Activated CD8-positive, alpha-beta T cell treated with anti-CD3 and anti-CD28 coated beads, Interleukin-2, amount 10 ng/mL, durations not matched to agents 7 days and 5 days (primary cell): ENCODE data around the gene NCKAP5L. TPM values are rescaled to one million over a fixed set of nuclear protein-coding genes. Genes with fewer than 3 reads are reported as not detected.
"Not testable (repeated sequence)": the region's sequence is repeated elsewhere in the genome, so short reads cannot be mapped to it uniquely, and the experiment has no call there.

Source experiments
- ATAC-seq: fragments of 150-1000 bp; cut with Tn5 transposase; one replicate; pipeline ENCODE4 v1.10.0; 2021; ENCODE audit warnings: moderate library complexity
- CTCF ChIA-PET: fragments of 350-600 bp; sonication (Branson Sonifier 250); formaldehyde crosslinking; loops from one replicate; lab custom pipeline; 2021; ENCODE audit warnings: antibody characterized with exemption; lab: Charles Lee
- POLR2A ChIA-PET: fragments of 350-600 bp; sonication (Branson Sonifier 250); formaldehyde crosslinking; loops from one replicate; lab custom pipeline; 2021; ENCODE audit warnings: antibody characterized with exemption; lab: Charles Lee
- DNase-seq: peaks from one replicate; pipeline ENCODE4 v3.0.0-alpha.2; 2020
- H3K27ac Mint-ChIP-seq: one replicate; pipeline ENCODE4 v1.8.0; 2021; ENCODE audit warnings: mild to moderate bottlenecking, mixed read lengths
- H3K27me3 Mint-ChIP-seq: one replicate; pipeline ENCODE4 v1.8.0; 2021; ENCODE audit warnings: low read depth, mixed read lengths
- H3K36me3 Mint-ChIP-seq: one replicate; pipeline ENCODE4 v1.8.0; 2021; ENCODE audit warnings: low read depth, mixed read lengths
- H3K4me1 Mint-ChIP-seq: one replicate; pipeline ENCODE4 v1.8.0; 2021; ENCODE audit warnings: low read depth, mixed read lengths
- H3K4me3 Mint-ChIP-seq: one replicate; pipeline ENCODE4 v1.8.0; 2021; ENCODE audit warnings: mild to moderate bottlenecking, mixed read lengths
- H3K9me3 Mint-ChIP-seq: one replicate; pipeline ENCODE4 v1.8.0; 2022; ENCODE audit warnings: mixed read lengths; ENCODE audit not compliant: insufficient read depth
- total RNA-seq, 2 experiments: library from RNA; stranded (reverse); gene quantifications; one replicate each; pipeline ENCODE4 v1.2.3, GENCODE V29; 2021

Gene NCKAP5L
- total RNA-seq, 2 experiments from 2014 or later, result 7.2 to 7.7 TPM

GRCh38 chr12:49776413-49776812 is 51.8 kb downstream of the NCKAP5L start:
- peak; percentile 85 for ATAC-seq
- Mint-ChIP-seq H3K27me3 (peaks cover 20% of the 10 kb centered on the region), H3K4me3 (no peak overlapping the region), H3K9me3 (no peaks in the 10 kb centered on the region), H3K4me1 (peaks cover 20% of the 10 kb centered on the region), H3K36me3 (no peaks in the 10 kb centered on the region), H3K27ac (peak overlapping the region; percentile 48)
- DNase-seq, result peak; percentile 78
- ChIA-PET CTCF (interaction anchor here (1.4 to 5.5 kb wide), 10 partner anchors 11 to 231 kb away, joined by 3 to 129 read pairs (median 12); partner anchors contain the start of genes BCDIN3D and NCKAP5L), POLR2A (no interaction called here)

GRCh38 chr12:49773102-49773501 is 55.1 kb downstream of the NCKAP5L start:
- peaks cover 17% of the 10 kb centered on the region for H3K4me1 Mint-ChIP-seq
- H3K4me3 Mint-ChIP-seq, H3K27ac Mint-ChIP-seq, H3K27me3 Mint-ChIP-seq, DNase-seq, POLR2A ChIA-PET, H3K9me3 Mint-ChIP-seq, ATAC-seq, H3K36me3 Mint-ChIP-seq: not testable (repeated sequence)
- CTCF ChIA-PET, result interaction anchor here (0.8 to 2.8 kb wide), 4 partner anchors 10 to 94 kb away, joined by 3 to 18 read pairs (median 4); no protein-coding TSS in a partner anchor

- ChIA-PET POLR2A (interaction anchor here (0.9 to 3.2 kb wide), 3 partner anchors 26 to 133 kb away, joined by 3 to 16 read pairs (median 3); partner anchors contain the start of genes NCKAP5L and TMBIM6), CTCF (interaction anchor here (1.0 to 11.3 kb wide), 7 partner anchors 10 to 200 kb away, joined by 3 to 117 read pairs (median 5); partner anchors contain the start of gene TMBIM6)
- ATAC-seq (no peak), DNase-seq (no peak)
- no peak overlapping the region for H3K4me3 Mint-ChIP-seq
- no peak overlapping the region for H3K27ac Mint-ChIP-seq
- H3K27me3 Mint-ChIP-seq, result no peaks in the 10 kb centered on the region
- H3K4me1 Mint-ChIP-seq, result peaks cover 34% of the 10 kb centered on the region
- no peaks in the 10 kb centered on the region for H3K9me3 Mint-ChIP-seq
- H3K36me3 Mint-ChIP-seq, result peaks cover 30% of the 10 kb centered on the region
These were observed 60.9 kb downstream of the NCKAP5L start for GRCh38 chr12:49767333-49767732.

- Mint-ChIP-seq H3K4me3 (no peak overlapping the region), H3K36me3 (peaks cover 43% of the 10 kb centered on the region), H3K27ac (no peak overlapping the region), H3K27me3 (no peaks in the 10 kb centered on the region), H3K9me3 (no peaks in the 10 kb centered on the region), H3K4me1 (peaks cover 46% of the 10 kb centered on the region)
- DNase-seq, result no peak
- no peak for ATAC-seq
- POLR2A ChIA-PET, result interaction anchor here (0.8 to 1.2 kb wide), 2 partner anchors 25 to 75 kb away, joined by 3 to 5 read pairs; partner anchors contain the start of gene TMBIM6
- CTCF ChIA-PET, result interaction anchor here (0.8 to 11.3 kb wide), 5 partner anchors 12 to 141 kb away, joined by 3 to 117 read pairs (median 9); partner anchors contain the start of gene TMBIM6
These were observed 62.1 kb downstream of the NCKAP5L start for GRCh38 chr12:49766115-49766455.

- Mint-ChIP-seq H3K9me3 (no peaks in the 10 kb centered on the region), H3K36me3 (peaks cover 48% of the 10 kb centered on the region), H3K27me3 (no peaks in the 10 kb centered on the region), H3K27ac (peak overlapping the region; percentile 94), H3K4me1 (peaks cover 55% of the 10 kb centered on the region), H3K4me3 (peak overlapping the region; percentile 46)
- no peak for DNase-seq
- ATAC-seq, result no peak
- POLR2A ChIA-PET, result interaction anchor here (1.1 to 6.1 kb wide), 2 partner anchors 19 to 23 kb away, joined by 3 to 57 read pairs; partner anchors contain the start of gene TMBIM6
- CTCF ChIA-PET, result interaction anchor here (1.0 to 11.3 kb wide), 11 partner anchors 11 to 238 kb away, joined by 4 to 117 read pairs (median 19); partner anchors contain the start of genes FMNL3 and TMBIM6
These were observed 64.1 kb downstream of the NCKAP5L start for GRCh38 chr12:49764126-49764525.

GRCh38 chr12:49763006-49763591 is 65.1 kb downstream of the NCKAP5L start:
- Mint-ChIP-seq H3K4me1 (peaks cover 60% of the 10 kb centered on the region), H3K27ac (peak overlapping the region; percentile 94), H3K9me3 (no peaks in the 10 kb centered on the region), H3K4me3 (peak overlapping the region; percentile 42), H3K36me3 (peaks cover 59% of the 10 kb centered on the region), H3K27me3 (no peaks in the 10 kb centered on the region)
- CTCF ChIA-PET, result interaction anchor here (0.7 to 11.3 kb wide), 36 partner anchors 10 to 633 kb away, joined by 3 to 117 read pairs (median 6); partner anchors contain the start of genes BCDIN3D, FAM186A, FMNL3 and TMBIM6
- ATAC-seq, result peak; percentile 74
- peak; percentile 85 for DNase-seq
- POLR2A ChIA-PET, result interaction anchor here (1.0 to 6.1 kb wide), 6 partner anchors 10 to 22 kb away, joined by 3 to 57 read pairs (median 5); partner anchors contain the start of gene TMBIM6

GRCh38 chr12:49762468-49762847 is 65.8 kb downstream of the NCKAP5L start:
- H3K27ac Mint-ChIP-seq, result peak overlapping the region; percentile 94
- no peaks in the 10 kb centered on the region for H3K27me3 Mint-ChIP-seq
- ChIA-PET POLR2A (interaction anchor here (0.9 to 6.1 kb wide), 7 partner anchors 10 to 139 kb away, joined by 3 to 57 read pairs (median 5); partner anchors contain the start of genes BCDIN3D, PRPF40B and TMBIM6), CTCF (interaction anchor here (0.7 to 11.3 kb wide), 39 partner anchors 9 to 634 kb away, joined by 3 to 117 read pairs (median 5); partner anchors contain the start of genes BCDIN3D, FAM186A, FMNL3 and TMBIM6)
- H3K9me3 Mint-ChIP-seq, result no peaks in the 10 kb centered on the region
- peak; percentile 58 for DNase-seq
- peak overlapping the region; percentile 22 for H3K4me3 Mint-ChIP-seq
- peak; percentile 47 for ATAC-seq
- peaks cover 65% of the 10 kb centered on the region for H3K36me3 Mint-ChIP-seq
- H3K4me1 Mint-ChIP-seq, result peaks cover 60% of the 10 kb centered on the region

- Mint-ChIP-seq H3K4me3 (peak overlapping the region; percentile 22), H3K27me3 (no peaks in the 10 kb centered on the region), H3K9me3 (no peaks in the 10 kb centered on the region), H3K36me3 (peaks cover 71% of the 10 kb centered on the region), H3K27ac (peak overlapping the region; percentile 94), H3K4me1 (peaks cover 60% of the 10 kb centered on the region)
- ChIA-PET POLR2A (interaction anchor here (0.9 to 6.1 kb wide), 8 partner anchors 9 to 139 kb away, joined by 3 to 57 read pairs (median 4); partner anchors contain the start of genes BCDIN3D, PRPF40B and TMBIM6), CTCF (interaction anchor here (0.7 to 11.3 kb wide), 37 partner anchors 9 to 634 kb away, joined by 3 to 117 read pairs (median 5); partner anchors contain the start of genes BCDIN3D, FAM186A, FMNL3 and TMBIM6)
- ATAC-seq (peak; percentile 19), DNase-seq (no peak)
These were observed 66.3 kb downstream of the NCKAP5L start for GRCh38 chr12:49761677-49762467.

- H3K4me3 Mint-ChIP-seq, result peak overlapping the region; percentile 9
- no peak for DNase-seq
- H3K4me1 Mint-ChIP-seq, result peaks cover 81% of the 10 kb centered on the region
- peaks cover 69% of the 10 kb centered on the region for H3K36me3 Mint-ChIP-seq
- POLR2A ChIA-PET, result interaction anchor here (1.2 to 1.8 kb wide), 2 partner anchors 9 to 10 kb away, joined by 4 to 17 read pairs; partner anchors contain the start of gene TMBIM6
- ATAC-seq, result no peak
- H3K9me3 Mint-ChIP-seq, result no peaks in the 10 kb centered on the region
- CTCF ChIA-PET, result interaction anchor here (1.8 to 5.0 kb wide), 4 partner anchors 10 to 12 kb away, joined by 24 to 69 read pairs (median 38); partner anchors contain the start of gene TMBIM6
- peak overlapping the region; percentile 72 for H3K27ac Mint-ChIP-seq
- H3K27me3 Mint-ChIP-seq, result no peaks in the 10 kb centered on the region
These were observed 77.2 kb downstream of the NCKAP5L start for GRCh38 chr12:49750996-49751393.

- ATAC-seq, result peak; percentile 85
- peaks cover 76% of the 10 kb centered on the region for H3K4me1 Mint-ChIP-seq
- H3K36me3 Mint-ChIP-seq, result peaks cover 66% of the 10 kb centered on the region
- H3K9me3 Mint-ChIP-seq, result no peaks in the 10 kb centered on the region
- CTCF ChIA-PET, result interaction anchor here (0.9 to 3.5 kb wide), 9 partner anchors 10 to 169 kb away, joined by 3 to 69 read pairs (median 4); partner anchors contain the start of gene TMBIM6
- POLR2A ChIA-PET, result interaction anchor here (0.8 to 1.8 kb wide), 5 partner anchors 8 to 89 kb away, joined by 3 to 17 read pairs (median 3); partner anchors contain the start of gene TMBIM6
- H3K27ac Mint-ChIP-seq, result peak overlapping the region; percentile 72
- H3K4me3 Mint-ChIP-seq, result peak overlapping the region; percentile 9
- no peaks in the 10 kb centered on the region for H3K27me3 Mint-ChIP-seq
- DNase-seq, result peak; percentile 59
These were observed 77.9 kb downstream of the NCKAP5L start for GRCh38 chr12:49750027-49750995.
